Amniotic stem cell (primary cell): ENCODE results near the gene CHST6.
"Not testable (repeated sequence)": the region's sequence is repeated elsewhere in the genome, so short reads cannot be mapped to it uniquely, and the experiment has no call there.

Experiments
- DNase-seq: peaks from one replicate; lab custom pipeline; 2025; lab: John Stamatoyannopoulos, UW

Gene CHST6

DNA sequence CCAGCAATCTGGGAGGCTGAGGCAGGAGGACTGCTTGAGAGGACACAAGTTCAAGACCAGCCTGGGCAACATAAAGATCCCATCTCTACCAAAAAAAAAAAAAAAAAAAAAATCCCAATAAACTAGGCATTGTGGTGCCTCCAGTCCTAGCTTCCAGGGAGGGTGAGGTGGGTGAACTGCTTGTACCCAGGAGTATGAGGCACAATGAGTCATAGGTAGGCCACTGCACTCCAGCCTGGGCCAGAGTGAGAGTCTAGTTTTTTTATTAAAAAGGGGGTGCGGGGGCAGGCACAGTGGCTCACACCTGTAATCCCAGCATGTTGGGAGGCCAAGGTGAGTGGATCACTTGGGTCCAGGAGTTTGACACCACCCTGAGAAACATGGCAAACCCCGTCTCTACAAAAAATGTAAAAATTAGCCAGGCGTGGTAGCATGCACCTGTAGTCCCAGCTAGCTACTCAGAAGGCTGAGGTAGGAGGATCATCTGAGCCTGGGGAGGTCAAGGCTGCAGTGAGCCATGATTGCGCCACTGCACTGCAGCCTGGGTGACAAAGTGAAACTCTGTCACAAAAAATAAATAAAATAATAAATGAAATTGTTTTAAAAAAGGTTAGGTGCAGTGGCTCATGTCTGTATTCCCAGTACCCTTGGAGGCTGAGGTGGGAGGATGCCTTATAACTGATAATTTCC is 7.8 kb upstream of the CHST6 start:
- no peak for DNase-seq

DNA sequence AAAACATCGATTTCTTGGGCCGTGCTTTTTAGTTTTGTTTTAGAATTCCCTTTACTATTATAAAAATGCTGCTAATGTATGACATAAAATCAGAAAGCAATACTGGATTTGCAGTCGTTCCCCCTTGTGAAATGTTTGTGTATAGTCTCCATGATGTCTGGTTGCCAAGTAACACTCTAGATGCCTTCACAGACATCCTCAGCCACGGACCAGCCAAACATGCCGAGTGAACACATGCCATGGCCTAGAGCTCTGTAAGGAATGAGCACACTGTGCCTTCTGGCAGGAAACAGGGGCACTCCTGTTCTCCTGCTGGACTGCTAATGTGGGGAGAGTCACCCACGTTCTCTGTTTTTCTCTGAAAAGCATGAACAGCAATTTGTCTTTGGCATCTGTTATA is 6.6 kb upstream of the CHST6 start:
- not testable (repeated sequence) for DNase-seq

DNA sequence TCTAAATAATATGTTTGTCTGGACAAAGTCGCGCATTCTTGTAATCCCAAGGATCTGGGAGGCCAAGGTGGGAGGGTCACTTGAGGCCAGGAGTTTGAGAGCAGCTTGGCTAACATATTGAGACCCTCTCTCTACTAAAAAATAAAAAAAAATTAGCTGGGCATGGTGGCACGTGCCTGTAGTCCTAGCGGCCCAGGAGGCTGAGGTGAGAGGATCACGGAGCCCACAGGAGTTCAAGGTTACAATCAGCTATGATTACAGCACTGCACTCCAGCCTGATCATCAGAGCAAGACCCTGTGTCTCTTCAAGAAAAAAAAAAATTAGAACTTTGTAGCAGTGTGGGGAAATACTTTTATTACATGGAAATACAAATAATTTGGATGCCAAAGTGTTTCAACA is 6.1 kb upstream of the CHST6 start:
- DNase-seq: no peak

DNA sequence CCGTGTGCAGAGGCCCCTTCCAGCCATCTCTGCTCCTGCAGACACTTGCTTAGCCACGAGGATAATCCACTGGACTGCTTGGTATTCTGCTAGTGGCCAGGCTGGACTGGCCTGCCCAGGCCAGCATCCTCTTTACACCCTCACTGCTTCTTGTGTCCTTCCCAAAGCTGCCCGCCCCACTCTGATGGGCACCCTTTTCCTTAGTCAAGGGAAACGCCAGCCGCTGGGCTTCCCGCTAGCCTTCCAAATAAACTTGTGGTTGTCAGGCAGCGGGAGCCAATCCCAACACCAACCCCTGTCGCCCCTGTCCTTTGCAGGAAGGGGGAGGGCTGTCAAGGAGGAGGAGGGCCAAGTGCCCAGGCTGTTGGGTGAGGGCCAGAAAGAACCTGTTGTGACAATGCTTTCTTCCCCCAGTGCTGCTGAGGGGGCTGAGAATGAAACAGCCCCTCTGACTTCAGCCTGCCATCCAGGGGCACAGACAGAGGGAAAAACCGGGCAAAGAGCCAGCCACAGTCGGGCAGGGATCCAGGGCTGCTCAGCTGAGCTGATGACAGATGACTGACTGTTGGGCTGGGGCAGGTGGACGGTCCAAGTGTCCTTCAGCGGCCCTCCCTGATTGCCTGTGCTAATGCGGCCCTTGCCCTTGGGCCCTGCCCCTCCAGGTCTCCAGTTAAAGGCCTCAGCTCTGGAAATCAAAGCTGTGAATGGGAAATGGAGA is 3.5 kb upstream of the CHST6 start:
- not testable (repeated sequence) for DNase-seq

DNA sequence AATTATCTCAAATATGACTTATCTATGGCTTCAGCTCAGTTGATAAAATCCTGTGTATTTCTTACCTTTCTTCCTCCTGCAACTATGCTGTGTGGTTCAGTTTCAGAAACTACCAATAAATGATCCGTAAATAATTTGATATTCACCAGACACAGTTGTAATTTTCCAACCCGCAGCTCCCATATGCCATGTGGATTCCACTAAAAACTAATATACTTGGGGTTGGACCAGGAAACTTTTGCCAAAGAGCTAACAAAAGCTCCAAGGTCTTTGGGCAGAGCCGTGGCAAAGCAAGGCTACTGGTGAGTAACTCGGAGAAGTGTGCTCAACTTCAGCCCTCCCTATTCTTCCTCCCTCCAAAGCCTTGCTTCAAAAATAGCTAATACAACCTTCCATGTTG is 2.3 kb upstream of the CHST6 start:
- DNase-seq: no peak

DNA sequence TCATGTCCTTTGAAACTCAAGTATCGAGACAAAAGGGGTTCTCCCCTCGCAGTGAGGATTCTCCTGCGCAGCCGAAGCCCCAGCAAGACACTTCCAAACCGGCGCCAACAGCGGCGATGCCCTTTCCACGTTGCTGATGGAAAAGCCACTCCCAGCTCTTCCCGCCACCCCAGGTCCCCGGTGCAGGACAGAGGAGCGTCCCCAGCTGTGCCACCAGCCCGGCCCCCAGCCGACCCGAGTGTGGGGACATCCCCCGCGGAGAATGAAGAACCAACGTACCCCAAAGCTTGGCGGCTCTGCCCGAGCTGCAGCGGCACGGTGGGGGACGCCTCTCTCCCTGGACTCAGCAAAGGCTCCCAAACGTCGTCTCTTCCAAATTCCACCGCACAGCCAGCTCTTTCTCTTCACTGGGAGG is 573 bp downstream of the CHST6 start:
- DNase-seq: no peak

DNA sequence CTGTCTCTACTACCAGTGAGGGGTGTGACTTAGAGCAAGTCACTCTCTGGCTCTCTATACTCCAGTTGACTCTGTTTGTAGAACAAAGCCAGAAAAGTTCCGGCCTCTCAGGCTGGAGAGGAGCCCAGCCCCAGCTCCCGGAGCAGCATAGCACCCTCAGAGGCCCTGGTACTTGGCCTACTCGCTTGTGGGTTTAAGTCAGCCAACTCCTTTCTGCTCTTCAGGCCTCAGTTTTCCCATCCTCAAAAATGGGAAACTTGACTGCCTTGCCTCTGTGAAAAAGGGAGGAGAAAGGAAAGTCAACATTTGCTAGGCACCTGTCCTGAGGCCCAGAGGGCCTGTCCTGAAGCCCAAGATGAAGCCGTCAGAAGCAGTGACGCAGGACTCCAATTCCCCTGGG is 1.1 kb downstream of the CHST6 start:
- DNase-seq: no peak

DNA sequence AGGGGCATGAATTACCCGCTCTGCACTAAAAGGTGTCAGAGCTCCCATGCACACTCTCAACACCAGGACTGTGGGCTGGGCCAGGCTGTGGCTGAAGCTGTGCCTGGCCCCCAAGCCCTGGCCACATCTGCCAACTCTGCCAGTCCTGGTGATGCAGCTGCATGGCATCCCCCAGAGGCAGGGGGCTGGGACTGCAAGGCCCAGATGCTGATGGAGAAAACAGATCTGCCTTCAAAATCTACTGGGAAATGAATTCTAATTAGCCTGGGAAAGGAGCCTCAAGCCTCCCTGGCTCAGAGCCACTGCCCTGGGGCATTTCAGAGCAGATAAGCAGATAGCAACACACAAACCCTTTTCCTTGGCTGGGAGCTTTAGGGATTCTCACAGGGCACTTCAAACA is 3.4 kb downstream of the CHST6 start:
- DNase-seq: no peak

DNA sequence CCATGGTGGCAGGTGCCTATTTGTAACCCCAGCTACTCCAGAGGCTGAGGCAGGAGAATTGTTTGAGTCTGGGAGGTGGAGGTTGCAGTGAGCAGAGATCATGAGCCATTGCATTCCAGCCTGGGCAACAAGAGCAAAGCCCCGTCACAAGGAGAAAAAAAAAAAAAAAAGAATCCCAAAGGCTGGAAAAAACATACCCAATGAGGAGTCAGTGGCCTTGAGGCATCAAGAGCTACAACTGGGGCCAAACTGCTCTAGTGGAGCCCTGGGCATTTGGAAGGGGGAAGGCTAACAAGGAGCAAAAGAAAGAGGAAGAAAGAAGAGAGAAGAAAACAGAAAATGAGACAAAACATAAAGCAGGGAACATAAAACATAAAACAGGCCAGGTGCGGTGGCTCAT is 6.9 kb downstream of the CHST6 start:
- DNase-seq: no peak

DNA sequence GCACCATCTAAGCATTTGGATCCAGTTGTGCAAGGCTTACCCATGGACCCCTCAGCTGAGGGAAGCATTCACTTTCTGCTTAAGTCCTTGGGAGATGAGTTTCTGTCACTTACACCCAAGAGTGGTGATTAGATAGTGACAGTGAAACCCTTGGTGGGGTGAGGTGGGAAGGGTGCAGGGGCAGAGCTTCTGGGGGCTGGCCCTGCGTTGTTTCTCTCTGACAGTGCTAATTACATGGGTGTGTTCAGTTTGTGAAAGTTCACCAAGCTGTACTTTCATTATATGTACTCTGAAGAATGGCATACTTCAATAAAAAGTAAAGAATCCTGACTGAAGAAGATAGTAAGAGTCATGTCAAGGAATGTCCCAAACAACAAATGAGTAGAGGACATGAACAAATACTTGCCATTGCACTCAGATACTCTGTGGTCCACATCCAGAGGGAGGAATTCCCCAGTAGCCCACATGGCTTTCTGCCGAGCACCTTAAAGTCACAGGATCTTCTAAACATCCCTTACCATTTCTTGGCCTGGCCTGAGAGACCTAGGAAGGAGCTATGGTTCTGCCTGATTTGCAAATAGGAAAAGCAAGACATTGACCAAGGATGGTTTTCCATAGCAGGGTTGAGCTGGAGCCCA is 8.4 kb downstream of the CHST6 start:
- no peak for DNase-seq

DNA sequence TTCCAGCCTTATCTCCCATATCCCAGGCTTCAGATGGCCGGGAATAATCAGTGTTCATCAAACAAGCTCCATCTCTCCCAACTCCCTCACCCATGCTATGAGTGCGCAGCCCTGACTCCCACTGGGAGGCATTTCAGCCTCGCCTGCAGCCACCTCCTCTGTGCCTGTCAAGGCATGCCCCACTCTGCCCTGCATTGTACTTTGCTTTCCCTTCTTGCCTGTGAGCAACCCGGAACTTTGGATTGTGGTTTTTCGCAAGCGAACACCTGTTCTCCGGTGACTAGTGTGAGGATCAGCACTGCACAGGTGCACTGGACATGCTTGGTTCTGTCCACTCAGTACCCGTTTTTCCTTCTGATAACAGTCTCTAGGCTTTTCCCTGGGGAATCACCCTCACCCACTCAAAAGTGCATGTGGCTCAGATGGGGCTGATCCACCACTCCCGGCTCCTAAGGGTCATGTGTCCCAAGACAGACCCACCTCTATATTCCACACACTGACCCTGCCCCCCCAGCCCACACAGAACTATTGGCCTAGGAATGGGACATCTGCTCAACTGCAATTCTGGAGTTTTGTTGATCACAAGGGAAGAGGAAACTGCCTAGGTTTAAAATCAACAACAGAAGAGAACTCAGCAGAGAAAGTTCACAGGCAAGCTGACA is 9.1 kb downstream of the CHST6 start:
- no peak for DNase-seq

DNA sequence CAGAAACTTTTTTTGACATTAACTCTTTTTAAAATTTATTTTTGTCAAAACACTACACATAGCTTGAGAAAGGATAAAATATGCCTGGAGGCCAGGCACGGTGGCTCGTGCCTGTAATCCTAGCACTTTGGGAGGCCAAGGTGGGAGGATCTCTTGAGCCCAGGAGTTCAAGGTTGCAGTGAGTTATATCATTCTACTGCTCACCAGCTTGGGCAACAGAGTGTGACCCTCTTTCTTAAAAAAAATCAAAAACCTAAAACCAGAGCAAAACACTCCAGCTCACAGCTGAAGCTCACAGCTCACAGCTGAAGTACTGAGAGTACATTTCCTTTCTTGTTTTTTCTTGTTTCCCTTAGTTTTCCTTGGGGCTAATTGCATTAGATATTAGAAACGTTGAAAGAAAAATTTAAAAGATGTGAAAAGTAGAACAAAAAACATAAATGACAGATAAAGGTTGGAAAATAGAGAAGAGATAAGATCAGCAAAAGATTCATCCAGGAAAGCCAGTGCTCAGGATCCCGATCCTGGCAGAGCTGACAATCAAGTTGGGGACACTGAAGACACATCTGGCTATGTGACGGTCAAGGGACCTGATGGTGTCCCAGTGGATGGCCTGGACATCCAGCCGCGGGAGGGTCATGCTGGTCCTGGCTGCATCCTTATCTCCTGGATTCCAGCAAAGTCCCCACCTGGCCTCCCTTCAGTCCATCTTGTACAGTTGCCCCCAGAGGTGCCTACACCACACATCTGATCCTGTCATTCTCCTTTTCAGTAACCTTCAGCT is 9.8 kb downstream of the CHST6 start:
- DNase-seq: no peak

DNA sequence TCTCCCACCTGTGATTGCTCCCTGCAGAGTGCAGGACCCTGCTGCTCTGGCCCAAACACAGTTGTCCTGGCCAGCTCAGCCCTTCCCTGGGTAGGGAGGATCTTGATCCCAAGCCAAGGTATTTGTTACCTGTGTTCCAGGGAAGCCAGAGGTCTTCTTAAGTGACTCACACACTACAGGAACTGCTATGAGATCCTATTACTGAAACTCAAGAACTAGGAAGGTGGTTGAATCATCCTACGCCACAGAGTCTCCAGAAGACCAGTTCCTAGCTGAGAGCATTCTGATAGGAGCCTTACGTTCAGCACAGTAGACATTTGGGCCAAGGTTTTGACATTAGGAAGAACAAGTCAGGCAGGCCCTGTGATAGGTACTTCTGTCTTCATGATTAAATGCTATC is 12.0 kb downstream of the CHST6 start:
- no peak for DNase-seq

DNA sequence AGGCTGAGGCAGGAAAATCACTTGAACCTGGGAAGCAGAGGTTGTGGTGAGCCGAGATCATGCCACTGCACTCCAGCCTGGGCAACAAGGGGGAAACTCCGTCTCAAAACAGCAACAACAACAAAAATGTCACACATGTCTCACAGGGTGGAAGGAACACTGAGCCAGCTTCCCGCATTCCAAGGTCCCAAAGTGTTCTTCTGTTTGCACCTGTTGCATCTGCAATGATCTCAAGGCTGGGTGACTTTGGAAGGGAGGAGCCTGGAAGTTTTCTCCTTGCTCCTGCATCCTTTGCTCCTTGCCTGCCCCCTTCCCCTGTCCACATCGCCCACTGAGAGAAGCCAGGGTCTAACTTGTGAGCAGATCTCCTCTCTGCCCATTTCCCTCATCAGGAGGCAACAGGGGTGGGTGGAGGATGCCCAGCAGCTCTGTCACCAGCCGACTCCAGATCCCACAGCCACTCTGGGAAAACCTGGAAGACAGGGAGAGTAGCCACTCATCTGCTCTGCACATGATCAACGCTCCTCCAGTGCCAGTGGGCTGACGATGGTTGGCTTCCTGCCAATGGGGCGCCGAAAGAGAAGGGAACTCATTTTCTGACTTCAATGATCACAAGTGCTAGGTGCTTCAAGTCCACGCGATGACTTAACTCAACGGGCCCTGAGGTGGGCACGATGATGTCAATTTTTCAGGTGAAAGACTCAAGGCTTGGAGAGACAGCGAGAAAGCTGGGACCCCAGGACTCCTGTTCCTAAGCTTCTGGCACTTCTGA is 12.6 kb downstream of the CHST6 start:
- DNase-seq: no peak

DNA sequence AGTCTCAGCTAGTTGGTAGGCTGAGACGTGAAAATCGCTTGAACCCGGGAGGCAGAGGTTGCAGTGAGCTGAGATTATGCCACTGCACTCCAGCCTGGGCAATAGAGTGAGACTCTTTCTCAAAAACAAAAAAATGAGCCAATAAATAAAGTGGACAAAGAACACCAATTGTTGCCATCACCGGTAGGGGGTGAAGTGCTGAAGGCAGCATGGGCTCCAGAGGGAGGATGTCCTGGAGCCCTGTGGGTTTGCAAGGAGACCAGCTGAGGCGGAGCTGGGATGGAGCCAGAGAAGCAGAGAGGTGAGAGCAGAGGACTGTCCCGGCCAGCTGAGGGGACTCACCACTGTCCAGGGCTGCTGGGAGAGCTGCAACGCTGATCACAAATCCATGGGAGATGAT is 13.8 kb downstream of the CHST6 start:
- DNase-seq: no peak

DNA sequence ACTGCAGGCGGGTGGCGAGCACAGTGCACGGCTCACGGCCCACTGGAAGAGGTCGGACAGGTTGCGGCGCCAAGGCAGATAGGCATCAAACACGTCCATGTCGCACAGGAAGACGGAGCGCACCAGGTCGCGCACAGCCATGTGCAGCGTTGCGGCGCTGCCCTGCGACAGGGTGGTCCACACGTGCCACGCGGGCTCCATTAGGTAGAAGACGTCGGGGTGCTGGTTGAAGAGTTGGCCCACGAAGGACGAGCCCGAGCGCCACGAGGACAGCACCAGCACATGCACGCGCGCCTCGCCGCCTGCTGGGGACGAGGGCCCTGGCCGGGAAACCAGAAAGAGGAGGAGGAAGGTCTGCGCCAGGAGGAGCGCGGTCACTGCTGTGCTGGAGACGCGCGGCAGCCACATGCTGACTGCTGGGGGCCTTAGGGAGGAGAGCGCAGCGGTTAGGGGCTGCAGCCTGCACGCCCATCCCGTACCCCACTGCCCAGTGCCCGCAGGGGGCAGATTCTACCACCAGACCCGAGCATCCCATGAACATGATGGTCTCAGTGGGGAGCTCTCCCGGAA is 15.7 kb downstream of the CHST6 start:
- no peak for DNase-seq

DNA sequence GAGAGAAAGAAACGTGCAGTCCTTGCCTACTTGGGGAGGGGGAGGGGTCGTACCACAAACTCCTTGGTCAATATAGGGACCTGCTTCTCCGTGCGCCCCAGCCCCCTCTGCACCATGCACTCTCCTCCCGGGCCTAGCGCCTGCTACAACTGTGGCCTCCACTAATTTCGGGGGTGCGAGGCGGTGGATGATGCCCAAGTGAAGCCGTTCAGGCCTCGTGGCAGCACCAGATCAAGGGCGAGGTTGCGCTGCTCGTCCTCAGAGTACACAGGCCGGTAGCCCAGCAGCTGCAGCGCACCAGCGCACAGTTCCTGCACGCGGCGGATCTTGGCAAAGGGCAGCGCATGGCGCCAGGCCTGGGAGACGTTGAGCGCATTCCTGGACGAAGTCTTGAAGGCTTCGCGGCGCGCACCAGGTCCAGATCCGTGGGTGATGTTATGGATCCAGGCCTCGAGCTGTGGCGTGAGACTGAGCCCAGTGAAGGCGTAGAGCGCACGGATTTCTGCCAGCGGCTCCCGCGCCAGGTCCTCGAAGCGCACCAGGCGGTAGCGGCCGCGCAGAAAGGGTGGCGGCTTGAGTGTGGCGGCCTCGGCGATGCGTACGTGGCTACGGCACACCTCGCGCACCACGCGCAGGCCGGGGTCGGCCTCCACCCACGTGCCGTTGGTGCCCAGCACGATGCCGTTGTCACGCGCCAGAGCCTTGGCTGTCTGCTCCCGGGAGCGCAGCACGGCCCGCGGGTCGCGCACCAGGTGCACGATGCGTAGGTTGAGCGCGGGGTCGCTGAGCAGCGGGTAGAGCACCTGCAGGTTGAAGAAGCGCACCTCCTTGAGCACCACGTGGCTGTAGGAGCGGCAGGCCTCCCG is 16.5 kb downstream of the CHST6 start:
- DNase-seq: no peak

DNA sequence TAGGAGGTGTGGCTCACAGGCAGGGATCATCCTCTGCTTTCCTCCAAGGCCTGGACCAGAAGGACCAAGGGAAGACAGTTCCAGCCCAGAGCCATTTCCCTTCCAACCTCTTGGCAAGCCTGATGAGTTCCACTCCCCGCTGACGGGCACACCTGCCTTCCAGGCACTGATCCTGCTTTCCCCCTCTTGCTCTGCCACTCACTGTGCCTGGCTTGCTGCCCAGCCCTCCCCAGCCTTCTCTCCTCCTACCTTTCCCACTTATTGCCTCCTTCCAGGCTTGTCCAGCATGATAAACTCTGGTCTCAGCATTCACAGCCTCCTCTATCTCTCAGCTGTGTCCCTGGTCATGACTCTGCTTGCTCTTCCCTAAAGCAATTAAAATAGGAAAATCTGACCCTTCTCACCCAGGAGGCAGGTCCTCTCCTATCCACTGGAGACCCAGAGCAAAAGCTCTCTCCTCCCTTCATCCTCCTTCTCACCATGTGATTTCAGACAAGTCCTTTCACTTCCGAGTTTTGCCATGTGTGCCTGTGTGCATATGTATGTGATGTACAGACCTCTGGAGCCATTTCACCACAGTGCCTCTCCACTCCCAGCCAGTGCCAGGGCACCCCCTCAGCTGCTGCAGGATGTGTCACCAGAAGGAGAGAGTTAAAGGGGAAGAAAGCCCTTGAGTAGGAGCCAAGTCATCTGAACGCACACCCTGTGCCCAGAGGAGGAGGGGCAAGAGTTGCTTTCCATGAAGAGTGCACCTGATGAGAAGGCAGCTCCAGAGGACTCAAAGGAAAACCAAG is 17.4 kb downstream of the CHST6 start:
- no peak for DNase-seq

DNA sequence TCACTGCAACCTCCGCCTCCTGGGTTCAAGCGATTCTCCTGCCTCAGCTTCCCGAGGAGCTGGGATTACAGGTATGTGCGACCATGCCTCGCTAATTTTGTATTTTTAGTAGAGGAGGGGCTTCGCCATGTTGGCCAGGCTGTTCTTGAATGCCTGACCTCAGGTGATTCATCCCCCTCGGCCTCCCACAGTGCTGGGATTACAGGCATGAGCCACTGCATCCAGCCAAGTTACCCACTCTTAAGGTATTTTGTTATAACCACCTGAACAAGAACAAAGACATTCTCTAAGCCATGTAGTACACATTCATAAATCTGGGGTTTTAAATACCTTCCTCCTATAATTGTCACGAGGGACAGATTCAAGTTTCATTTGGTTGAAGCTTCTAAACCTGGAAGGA is 18.4 kb downstream of the CHST6 start:
- no peak for DNase-seq
